22Rv1 (cell line): ENCODE results near the gene TNFRSF1B.

ENCODE experiments used
- CTCF ChIP-seq: fragments of 450-650 bp; IDR thresholded peaks from 2 replicates; pipeline ENCODE4 v1.5.1; 2017; ENCODE audit warnings: mild to moderate bottlenecking
- ZFX ChIP-seq: fragments of 450-650 bp; IDR thresholded peaks from 2 replicates; pipeline ENCODE4 v1.6.1; 2017; ENCODE audit warnings: antibody characterized with exemption, borderline replicate concordance

DNA sequence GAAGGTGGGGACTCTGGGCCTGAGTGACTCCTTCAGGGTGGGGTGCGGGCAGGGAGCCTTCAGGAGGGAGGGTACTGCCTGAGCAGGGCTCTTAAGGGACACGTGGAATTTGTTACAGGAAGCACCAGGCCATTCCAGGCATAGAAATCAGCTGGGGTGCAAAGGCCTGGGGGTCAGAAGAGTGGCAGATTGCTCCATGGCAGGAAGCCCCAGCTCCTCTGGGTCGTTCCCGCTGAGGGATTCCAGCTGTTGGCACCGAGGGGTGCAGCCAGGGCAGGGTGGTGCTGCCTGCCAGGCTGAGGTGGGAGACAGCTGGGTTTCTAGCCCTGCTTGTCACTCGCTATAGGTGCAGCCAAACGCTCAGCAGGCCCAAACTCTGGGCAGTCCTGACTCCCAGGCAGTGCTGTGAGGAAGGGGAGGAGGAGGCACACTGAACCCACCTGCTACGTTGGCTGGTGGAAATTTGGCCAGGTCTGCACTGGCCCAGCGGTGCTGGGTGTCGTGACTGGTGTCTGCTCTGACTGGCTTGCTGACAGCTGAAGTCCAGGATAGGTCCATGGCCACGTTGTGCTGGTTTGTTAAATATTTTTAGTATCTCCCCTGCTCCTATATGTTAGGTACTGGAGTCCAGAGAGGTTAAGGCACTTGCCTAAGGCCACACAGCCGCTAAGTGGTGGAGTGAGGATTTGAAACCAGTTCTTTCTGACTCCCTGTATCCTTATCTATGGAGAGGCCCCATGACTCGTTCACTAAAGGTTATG lies 19.3 kb downstream of the TNFRSF1B start:
- TF ChIP-seq CTCF (no peak), ZFX (no peak)
